HFFc6 (cell line): Measurements from ENCODE around the gene BAG1. TPM values are rescaled to one million over a fixed set of nuclear protein-coding genes. Genes with fewer than 3 reads are reported as not detected.

Experiments used
- DNase-seq: peaks from one replicate; pipeline ENCODE4 v3.0.0-alpha.2; 2018
- H3K27ac Mint-ChIP-seq: 2 replicates; pipeline ENCODE4 v1.8.0; 2020; ENCODE audit warnings: mild to moderate bottlenecking, mixed read lengths
- H3K27me3 Mint-ChIP-seq: 2 replicates; pipeline ENCODE4 v1.8.0; 2021; ENCODE audit warnings: mild to moderate bottlenecking, moderate library complexity, mixed read lengths; ENCODE audit not compliant: insufficient read depth
- H3K36me3 Mint-ChIP-seq: 2 replicates; pipeline ENCODE4 v1.8.0; 2021; ENCODE audit warnings: low read depth, mixed read lengths
- H3K4me1 Mint-ChIP-seq: 2 replicates; pipeline ENCODE4 v1.8.0; 2020; ENCODE audit warnings: low read depth, mixed read lengths
- H3K4me3 Mint-ChIP-seq: 2 replicates; pipeline ENCODE4 v1.8.0; 2020; ENCODE audit warnings: mild to moderate bottlenecking, moderate library complexity, mixed read lengths
- H3K9me3 Mint-ChIP-seq: 2 replicates; pipeline ENCODE4 v1.8.0; 2020; ENCODE audit warnings: mild to moderate bottlenecking, mixed read lengths
- CTCF ChIP-seq: fragments of 200-600 bp; sonication (generic); IDR thresholded peaks from 2 replicates; pipeline ENCODE4 v1.5.0; 2021; ENCODE audit warnings: antibody characterized with exemption, mild to moderate bottlenecking
- total RNA-seq, 6 experiments: library from RNA; stranded (reverse); fragmentation: NEBNext Ultra II Directional; extraction: Animal tissue kit (Norgen Biotek cat#: 25700); gene quantifications; 2 replicates in 1 of 6; 3 replicates in 5 of 6; pipeline ENCODE4 v1.2.3, GENCODE V29; 2021

The BAG1 gene
- total RNA-seq, 6 experiments from 2014 or later, result 22.5 to 31.3 (median 27.6) TPM

GRCh38 chr9:33294670-33295432 is 30.3 kb upstream of the BAG1 start:
- Mint-ChIP-seq H3K9me3 (no peaks in the 10 kb centered on the region), H3K4me3 (no peak overlapping the region), H3K27me3 (peaks cover 8% of the 10 kb centered on the region), H3K27ac (no peak overlapping the region; the same call in 1 of the 2 replicates), H3K4me1 (peaks cover 69% of the 10 kb centered on the region), H3K36me3 (peaks cover 67% of the 10 kb centered on the region)
- TF ChIP-seq CTCF, result no peak
- no peak for DNase-seq

- Mint-ChIP-seq H3K4me1 (peaks cover 67% of the 10 kb centered on the region), H3K27ac (no peak overlapping the region), H3K36me3 (peaks cover 60% of the 10 kb centered on the region), H3K27me3 (peaks cover 8% of the 10 kb centered on the region), H3K9me3 (no peaks in the 10 kb centered on the region), H3K4me3 (no peak overlapping the region)
- no peak for DNase-seq
- no peak for TF ChIP-seq CTCF
Measured at GRCh38 chr9:33293782-33294181, 29.3 kb upstream of the BAG1 start.

- Mint-ChIP-seq H3K27me3 (peaks cover 8% of the 10 kb centered on the region), H3K36me3 (peaks cover 43% of the 10 kb centered on the region), H3K27ac (peak overlapping the region; percentile 100), H3K9me3 (no peaks in the 10 kb centered on the region), H3K4me1 (peaks cover 56% of the 10 kb centered on the region), H3K4me3 (peak overlapping the region; percentile 99)
- no peak for DNase-seq
- TF ChIP-seq CTCF, result no peak
Measured at GRCh38 chr9:33291901-33292300, 27.4 kb upstream of the BAG1 start.

- H3K36me3 Mint-ChIP-seq, result peaks cover 36% of the 10 kb centered on the region
- peak overlapping the region; percentile 99 for H3K4me3 Mint-ChIP-seq
- H3K27ac Mint-ChIP-seq, result peak overlapping the region; percentile 100
Measured at GRCh38 chr9:33291031-33291397, 26.5 kb upstream of the BAG1 start.

GRCh38 chr9:33290247-33291030 is 25.9 kb upstream of the BAG1 start, which contains the start of gene NFX1:
NFX1 (plus strand) TSS chr9:33290516; CDS start chr9:33290573, 57 bp downstream.
- peak within 1 kb of the TSS; percentile 99 for H3K4me3 Mint-ChIP-seq
- peaks cover 8% of the 10 kb centered on the region for H3K27me3 Mint-ChIP-seq

More at GRCh38 chr9:33291031-33291397, 26.5 kb upstream of the BAG1 start:
- TF ChIP-seq CTCF, result no peak
- Mint-ChIP-seq H3K27me3 (peaks cover 8% of the 10 kb centered on the region), H3K4me1 (peaks cover 49% of the 10 kb centered on the region), H3K9me3 (no peaks in the 10 kb centered on the region)
- DNase-seq, result no peak

More at GRCh38 chr9:33290247-33291030, 25.9 kb upstream of the BAG1 start, which contains the start of gene NFX1:
- peaks cover 44% of the 10 kb centered on the region for H3K4me1 Mint-ChIP-seq
- TF ChIP-seq CTCF, result no peak
- H3K27ac Mint-ChIP-seq, result peak within 1 kb of the TSS; percentile 100
- peak; percentile 98 for DNase-seq
- no peaks in the 10 kb centered on the region for H3K9me3 Mint-ChIP-seq
- H3K36me3 Mint-ChIP-seq, result peaks cover 32% of the 10 kb centered on the region
